22Rv1 (cell line): ENCODE data around the gene STK40.

Source experiments
- CTCF ChIP-seq: fragments of 450-650 bp; IDR thresholded peaks from 2 replicates; pipeline ENCODE4 v1.5.1; 2017; ENCODE audit warnings: mild to moderate bottlenecking
- ZFX ChIP-seq: fragments of 450-650 bp; IDR thresholded peaks from 2 replicates; pipeline ENCODE4 v1.6.1; 2017; ENCODE audit warnings: antibody characterized with exemption, borderline replicate concordance

- no peak for TF ChIP-seq CTCF
- TF ChIP-seq ZFX, result no peak
These were observed 41.9 kb downstream of the STK40 start for GRCh38 chr1:36343651-36344394.
